Sigmoid colon (tissue), 7 donors: ENCODE measurements around the gene GLTP. TPM values are rescaled to one million over a fixed set of nuclear protein-coding genes. Genes with fewer than 3 reads are reported as not detected.
"Not testable (repeated sequence)": the region's sequence is repeated elsewhere in the genome, so short reads cannot be mapped to it uniquely, and the experiment has no call there.

Experiments used
- DNase-seq: peaks from one replicate; pipeline ENCODE4 v3.0.0-alpha.2; 2019
- H3K27ac ChIP-seq, 4 donors: fragments of 200-600 bp; sonication (generic); one replicate each; pipeline ENCODE4 v1.5.1; 2016 to 2019; ENCODE audit warnings: mild to moderate bottlenecking in 1 of 4
- H3K27me3 ChIP-seq, 3 donors: fragments of 200-600 bp; sonication (generic); one replicate each; pipeline ENCODE4 v1.5.1; 2019; ENCODE audit warnings: mild to moderate bottlenecking in 1 of 3
- H3K36me3 ChIP-seq, 4 donors: fragments of 200-600 bp; sonication (generic); one replicate each; pipeline ENCODE4 v1.5.1; 2016 to 2019
- H3K4me1 ChIP-seq, 4 donors: fragments of 200-600 bp; sonication (generic); one replicate each; pipeline ENCODE4 v1.5.1; 2017 to 2019
- H3K4me3 ChIP-seq, 4 donors: fragments of 200-600 bp; sonication (generic); one replicate each; pipeline ENCODE4 v1.5.1; 2017 to 2019; ENCODE audit warnings: mild to moderate bottlenecking in 2 of 4, moderate library complexity in 1 of 4
- H3K9me3 ChIP-seq, 4 donors: fragments of 200-600 bp in 3 of 4; sonication (generic) in 3 of 4; one replicate each; pipeline versions ENCODE4 v1.5.1 to v1.6.1; 2013 to 2019
- CTCF ChIP-seq, 4 experiments: fragments of 450-650 bp in 3 of 4; fragments of 200-600 bp in 1 of 4; IDR thresholded peaks; one replicate each; pipeline ENCODE4 v1.5.1; 2016 to 2019; ENCODE audit warnings: antibody characterized with exemption in 4 of 4, mild to moderate bottlenecking in 3 of 4, moderate library complexity in 2 of 4
- EP300 ChIP-seq, 4 donors: sonication (generic); formaldehyde crosslinking; IDR thresholded peaks; one replicate each; pipeline ENCODE4 v1.6.1; 2017; ENCODE audit warnings: antibody characterized with exemption in 4 of 4
- POLR2A ChIP-seq, 2 donors: fragments of 450-650 bp; IDR thresholded peaks; one replicate each; pipeline ENCODE4 v1.6.1; 2016; ENCODE audit warnings: antibody characterized with exemption in 2 of 2, mild to moderate bottlenecking in 2 of 2, moderate library complexity in 2 of 2
- POLR2AphosphoS5 ChIP-seq, 4 donors: sonication (generic); formaldehyde crosslinking; IDR thresholded peaks; one replicate each; pipeline ENCODE4 v1.6.1; 2017; ENCODE audit warnings: antibody characterized with exemption in 4 of 4
- WGBS, 2 donors: extraction: QIAGEN DNeasy Blood & Tissue Kit; methylation state at CpG; one replicate each; pipeline ENCODE4 v1.1.7; 2013; 5-methylcytosine and 5-hydroxymethylcytosine counted together
- intact Hi-C: fragments of 100-400 bp; cut with DNase I; formaldehyde crosslinking; loops from one replicate; pipeline ENCODE4 v1.15.1; 2023
- polyA plus RNA-seq, 3 donors: library from polyadenylated mRNA; stranded (reverse); fragments of 200-250 nt; gene quantifications; one replicate each; pipeline ENCODE4 v1.2.3, GENCODE V29; 2013
- total RNA-seq, 4 donors: library from RNA; depleted of rRNA; stranded (reverse); fragments of >200 nt; gene quantifications; one replicate each; pipeline ENCODE4 v1.1.0, GENCODE V29; 2016
- donor health status: healthy with polysubstance abuse.
- donor health status: Bipolar disorder and iron deficiency.
- donor health status: healthy.

The GLTP gene
- total and polyA plus RNA-seq, 7 donors: 33.5 to 105 (median 45.3) TPM

DNA sequence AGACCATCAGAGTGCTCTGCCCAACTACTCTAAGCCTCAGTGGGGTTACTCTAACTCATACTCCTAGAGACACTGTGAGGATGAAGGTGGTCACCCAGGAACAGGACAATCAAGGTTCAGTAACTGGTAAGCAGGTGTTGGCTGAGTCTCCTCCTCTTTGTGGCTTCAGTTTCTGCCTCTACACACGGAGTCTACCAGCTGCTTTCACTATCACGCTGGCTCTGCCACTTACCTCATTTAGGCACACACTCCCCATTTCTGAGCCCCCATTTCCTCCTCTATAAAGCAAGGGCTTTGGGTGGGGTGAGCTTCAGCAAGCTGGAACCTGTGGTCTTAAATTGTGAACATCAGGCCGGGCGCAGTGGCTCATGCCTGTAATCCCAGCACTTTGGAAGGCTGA is 12.4 kb upstream of the GLTP start:
- H3K9me3 ChIP-seq: no peaks in the 10 kb centered on the region
- no peak for DNase-seq
- H3K27ac ChIP-seq: no peak overlapping the region
- no peaks in the 10 kb centered on the region for H3K4me1 ChIP-seq
- TF ChIP-seq POLR2A (IDR thresholded peaks at IDR 0.05): no peak
- H3K36me3 ChIP-seq: no peaks in the 10 kb centered on the region
- intact Hi-C loops: no loop called here
- no peak overlapping the region for H3K4me3 ChIP-seq
- no peaks in the 10 kb centered on the region for H3K27me3 ChIP-seq
- WGBS, 2 donors: 46 to 65% methylated on average over 4 of the region's 4 CpGs

DNA sequence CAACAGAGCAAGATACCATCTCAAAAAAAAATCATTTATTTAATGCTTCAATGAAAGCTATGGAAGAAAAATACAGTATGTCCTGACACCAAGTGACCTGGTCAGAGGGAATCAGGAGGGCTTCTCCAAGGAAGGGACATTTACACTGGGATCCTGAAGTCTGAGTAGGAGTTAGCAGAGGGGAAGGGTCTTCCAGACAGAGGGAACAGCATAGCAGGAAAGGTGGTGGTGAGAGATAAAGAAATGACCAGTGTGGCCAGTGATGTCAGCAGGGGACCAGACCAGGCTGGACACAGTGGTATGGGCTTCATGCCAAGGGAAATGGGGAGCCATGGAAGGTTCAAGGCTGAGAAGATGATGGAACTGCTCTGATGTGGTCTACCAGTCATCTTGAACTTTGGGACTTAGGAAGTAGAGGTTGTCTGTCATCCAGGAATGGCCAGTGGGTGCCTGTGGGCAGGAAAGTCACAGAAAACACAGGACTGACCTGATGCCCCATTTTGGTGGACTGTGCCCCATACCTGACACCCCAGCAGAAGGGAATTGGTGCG is 11.9 kb upstream of the GLTP start:
- H3K27ac ChIP-seq: no peak overlapping the region
- no peak overlapping the region for H3K4me3 ChIP-seq
- no peaks in the 10 kb centered on the region for H3K36me3 ChIP-seq
- no peaks in the 10 kb centered on the region for H3K9me3 ChIP-seq
- TF ChIP-seq POLR2AphosphoS5 (IDR thresholded peaks at IDR 0.05) (no peak), EP300 (IDR thresholded peaks at IDR 0.05) (no peak), POLR2A (IDR thresholded peaks at IDR 0.05) (no peak), CTCF (IDR thresholded peaks at IDR 0.05) (no peak)
- intact Hi-C loops: no loop called here
- H3K27me3 ChIP-seq: no peaks in the 10 kb centered on the region
- DNase-seq: no peak
- no peaks in the 10 kb centered on the region for H3K4me1 ChIP-seq
- WGBS, 2 donors: 96 to 98% methylated on average over 1 of the region's 1 CpG

DNA sequence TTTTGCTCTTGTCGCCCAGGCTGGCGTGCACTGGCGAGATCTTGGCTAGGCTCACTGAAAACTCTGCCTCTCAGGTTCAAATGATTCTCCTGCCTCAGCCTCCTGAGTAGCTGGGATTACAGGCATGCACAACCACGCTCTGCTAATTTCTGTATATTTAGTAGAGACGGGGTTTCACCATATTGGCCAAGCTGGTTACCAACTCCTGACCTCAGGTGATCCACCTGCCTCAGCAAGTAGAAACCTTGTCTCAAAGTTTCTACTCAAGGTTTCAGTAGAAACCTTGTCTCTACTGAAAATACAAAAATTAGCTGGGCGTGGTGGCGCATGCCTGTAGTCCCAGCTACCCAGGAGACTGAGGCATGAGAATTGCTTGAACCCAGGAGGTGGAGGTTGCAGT is 11.4 kb upstream of the GLTP start:
- H3K4me3 ChIP-seq: not testable (repeated sequence)
- WGBS, 2 donors: 87 to 93% methylated on average over 7 of the region's 7 CpGs

DNA sequence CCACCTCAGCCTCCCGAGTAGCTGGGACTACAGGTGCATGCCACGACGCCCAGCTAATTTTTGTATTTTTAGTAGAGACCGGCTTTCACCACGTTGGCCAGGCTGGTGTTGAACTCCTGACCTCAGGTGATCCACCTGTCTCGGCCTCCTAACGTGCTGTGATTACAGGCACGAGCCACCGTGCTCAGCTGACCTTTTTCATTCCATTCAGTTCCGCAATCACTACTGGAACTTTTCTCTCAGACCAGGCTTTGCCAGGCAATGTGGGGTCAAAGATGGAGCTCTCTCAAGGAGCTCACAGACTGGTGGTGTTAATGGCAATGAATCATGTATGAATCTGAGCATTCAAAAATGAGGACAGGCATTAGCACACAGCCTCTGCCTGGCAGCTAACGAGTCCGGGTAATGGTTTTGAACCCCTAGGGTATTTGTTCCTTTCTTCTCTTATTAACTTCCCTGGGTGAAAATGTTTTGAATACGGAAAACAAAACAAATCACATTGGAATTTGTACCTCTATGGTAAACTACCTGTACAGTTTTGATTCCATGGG is 10.4 kb upstream of the GLTP start:
- Histone ChIP-seq H3K4me3 (no peak overlapping the region), H3K9me3 (no peaks in the 10 kb centered on the region), H3K36me3 (no peaks in the 10 kb centered on the region), H3K27ac (no peak overlapping the region), H3K4me1 (no peaks in the 10 kb centered on the region), H3K27me3 (peaks cover 0 to 4% (median 0%) of the 10 kb centered on the region in 3 donors)
- intact Hi-C loops: no loop called here
- DNase-seq: no peak
- WGBS, 2 donors: 83 to 87% methylated on average over 13 of the region's 13 CpGs
- TF ChIP-seq POLR2AphosphoS5 (IDR thresholded peaks at IDR 0.05) (no peak), EP300 (IDR thresholded peaks at IDR 0.05) (no peak), CTCF (IDR thresholded peaks at IDR 0.05) (no peak), POLR2A (IDR thresholded peaks at IDR 0.05) (no peak)

More for the DNA sequence above, 11.4 kb upstream of the GLTP start:
- H3K27ac ChIP-seq, H3K27me3 ChIP-seq, H3K9me3 ChIP-seq, H3K4me1 ChIP-seq, intact Hi-C loops, DNase-seq, H3K36me3 ChIP-seq: not testable (repeated sequence)

DNA sequence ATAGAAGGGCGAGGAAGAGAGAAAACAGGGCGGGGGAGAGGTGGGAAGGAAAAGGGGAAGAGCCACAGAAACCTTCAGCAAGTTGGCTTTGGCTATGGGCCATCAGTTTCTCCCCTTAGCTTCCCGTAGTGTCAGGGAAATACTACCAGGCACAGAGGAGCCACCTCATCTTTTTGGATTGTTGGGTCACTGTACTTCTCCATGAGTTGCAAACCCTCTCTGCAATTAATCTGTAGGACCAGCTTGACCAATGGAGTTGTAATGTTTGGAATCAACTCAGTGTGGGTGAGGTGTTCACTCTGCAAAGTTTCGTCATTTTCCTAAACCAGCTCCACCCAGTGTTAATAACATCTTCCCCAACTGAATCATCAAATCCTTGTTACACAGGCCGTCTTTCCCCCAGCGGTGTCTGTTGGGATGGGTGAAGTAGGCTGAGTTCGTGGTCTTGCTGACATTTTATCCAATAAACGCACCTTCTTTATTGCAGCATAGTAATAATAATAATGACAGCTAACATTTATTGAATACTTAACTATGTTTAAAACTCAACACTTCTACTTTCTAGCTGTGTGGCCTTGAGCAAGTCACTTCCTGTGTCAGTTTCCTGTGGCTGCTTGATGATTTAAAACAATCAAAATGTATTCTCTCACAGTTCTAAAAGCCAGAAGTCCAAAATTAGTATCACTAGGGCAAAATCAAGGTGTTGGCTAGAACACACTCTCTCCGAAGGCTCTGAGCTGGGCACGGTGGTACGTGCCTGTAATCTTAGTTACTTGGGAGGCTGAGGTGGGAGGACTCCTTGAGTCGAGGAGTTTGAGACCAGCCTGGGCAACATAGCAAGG is 8.1 kb upstream of the GLTP start:
- 49 to 50% methylated on average over 12 of the region's 12 CpGs for WGBS, 2 donors
- H3K4me3 ChIP-seq: no peak overlapping the region
- intact Hi-C loops: loop anchor here (10.0 kb wide), 1 partner anchor 314 kb away; the partner anchor contains the start of genes MMAB and MVK
- no peaks in the 10 kb centered on the region for H3K36me3 ChIP-seq
- DNase-seq: no peak
- no peaks in the 10 kb centered on the region for H3K9me3 ChIP-seq
- peaks cover 0 to 6% (median 0%) of the 10 kb centered on the region in 3 donors for H3K27me3 ChIP-seq
- no peak for TF ChIP-seq POLR2A (IDR thresholded peaks at IDR 0.05)
- no peak for TF ChIP-seq EP300 (IDR thresholded peaks at IDR 0.05)
- no peak for TF ChIP-seq CTCF (IDR thresholded peaks at IDR 0.05)
- no peak for TF ChIP-seq POLR2AphosphoS5 (IDR thresholded peaks at IDR 0.05)
- H3K27ac ChIP-seq: peak overlapping the region in 3 of 4 donors; percentile 3 to 56 (median 8)
- no peaks in the 10 kb centered on the region for H3K4me1 ChIP-seq
